SU-DHL-6 (cell line): Measurements from ENCODE around the gene FANCC.

Experiments used
- H2AFZ ChIP-seq: fragments of 200-600 bp; sonication (generic); 2 replicates; pipeline ENCODE4 v1.6.1; 2014; ENCODE audit warnings: low read depth, mild to moderate bottlenecking, moderate library complexity, mixed read lengths, antibody characterized with exemption, low read length; ENCODE audit not compliant: severe bottlenecking
- H3F3A ChIP-seq: fragments of 200-600 bp; shearing (Covaris generic); 2 replicates; pipeline ENCODE4 v1.6.0; 2016; ENCODE audit warnings: antibody characterized with exemption, mild to moderate bottlenecking; ENCODE audit not compliant: insufficient read depth
- H3K27ac ChIP-seq: fragments of 200-600 bp; sonication (generic); 2 replicates; pipeline ENCODE4 v1.5.1; 2016; ENCODE audit warnings: low read depth, mild to moderate bottlenecking, low read length, moderate library complexity, mixed read lengths
- H3K27me3 ChIP-seq: fragments of 200-600 bp; sonication (generic), shearing (Covaris generic); 2 replicates; pipeline ENCODE4 v1.6.0; 2014; ENCODE audit warnings: mild to moderate bottlenecking, low read length
- H3K36me3 ChIP-seq: fragments of 200-600 bp; sonication (generic); 2 replicates; pipeline ENCODE4 v1.6.1; 2014; ENCODE audit warnings: mild to moderate bottlenecking, low read length, mixed read lengths
- H3K4me2 ChIP-seq: fragments of 300-600, 200-600 bp; shearing (Covaris generic), sonication (generic); 2 replicates; pipeline ENCODE4 v1.6.0; 2014; ENCODE audit warnings: low read length, low read depth, mild to moderate bottlenecking; ENCODE audit not compliant: poor library complexity, severe bottlenecking
- H3K4me3 ChIP-seq: fragments of 200-600 bp; sonication (generic); 2 replicates; pipeline ENCODE4 v1.5.1; 2014; ENCODE audit warnings: antibody characterized with exemption, low read length, mild to moderate bottlenecking, mixed read lengths; ENCODE audit not compliant: insufficient read depth, poor library complexity, severe bottlenecking
- H3K79me2 ChIP-seq: fragments of 200-600 bp; sonication (generic); 2 replicates; pipeline ENCODE4 v1.6.1; 2014; ENCODE audit warnings: mild to moderate bottlenecking, low read length, moderate library complexity; ENCODE audit not compliant: insufficient read depth
- H3K9ac ChIP-seq: fragments of 200-600 bp; sonication (generic); 2 replicates; pipeline ENCODE4 v1.7.0; 2014; ENCODE audit warnings: mild to moderate bottlenecking, low read length
- H3K9me2 ChIP-seq: fragments of 200-600 bp; sonication (generic); replicated peaks from 2 replicates; pipeline ENCODE4 v1.6.1; 2014; ENCODE audit warnings: low read length; ENCODE audit not compliant: insufficient read depth
- H3K9me3 ChIP-seq: fragments of 200-600 bp; sonication (generic); 2 replicates; pipeline ENCODE4 v1.6.1; 2014; ENCODE audit warnings: low read length, mixed read lengths; ENCODE audit not compliant: insufficient read depth
- H4K20me1 ChIP-seq: fragments of 200-600 bp; sonication (generic); 2 replicates; pipeline ENCODE4 v1.6.1; 2014; ENCODE audit warnings: low read depth, mild to moderate bottlenecking, antibody characterized with exemption, low read length, moderate library complexity, mixed read lengths
- EZH2phosphoT487 ChIP-seq: fragments of 200-600 bp; sonication (generic), shearing (Covaris generic); conservative IDR thresholded peaks from 2 replicates; pipeline ENCODE4 v1.6.1; 2018; ENCODE audit warnings: mild to moderate bottlenecking, antibody characterized with exemption, low read length, moderate library complexity, mixed read lengths
- TF ChIP-seq, protein P1 (sequence below): fragments of 200-600 bp; sonication (generic); IDR thresholded peaks from one replicate; pipeline ENCODE4 v1.5.1; 2017; ENCODE audit warnings: antibody characterized with exemption, mild to moderate bottlenecking, low read length, moderate library complexity; ENCODE audit not compliant: insufficient read depth, poor library complexity, severe bottlenecking

The FANCC gene

DNA sequence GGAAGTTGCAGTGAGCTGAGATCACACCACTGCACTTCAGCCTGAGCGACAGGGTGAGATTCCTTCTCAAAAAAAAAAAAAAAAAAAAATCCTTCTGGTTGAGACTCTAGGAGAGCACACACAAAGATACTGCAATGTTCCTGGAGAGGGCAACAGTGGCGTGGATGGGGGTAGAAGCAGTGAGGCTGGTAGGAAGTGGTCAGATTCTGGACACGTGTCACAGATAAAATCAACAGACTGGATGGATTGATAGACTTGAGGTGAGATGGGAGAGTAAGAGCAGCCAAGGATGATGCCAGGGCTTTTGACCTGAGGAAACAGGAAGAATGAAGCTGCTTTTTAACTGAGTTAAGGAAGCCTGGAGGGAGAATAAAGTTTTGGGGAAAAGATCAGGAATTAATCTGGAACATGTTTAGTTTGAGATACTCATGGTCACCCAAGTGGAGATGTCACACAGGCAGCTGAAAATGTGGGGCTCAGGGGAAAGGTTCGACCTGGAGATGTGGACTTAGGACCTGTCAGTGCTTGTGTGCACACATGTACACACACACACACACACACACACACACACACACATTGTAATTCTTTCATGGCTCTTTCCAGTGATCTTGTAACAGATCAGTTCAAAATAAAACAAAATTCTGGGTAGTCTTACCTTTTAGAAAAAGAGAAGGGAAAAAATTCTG lies 88.1 kb downstream of the FANCC start:
- Histone ChIP-seq H3F3A (no peaks in the 10 kb centered on the region), H3K4me3 (no peak overlapping the region), H3K9me2 (no peaks in the 10 kb centered on the region), H3K27me3 (no peaks in the 10 kb centered on the region), H3K79me2 (no peaks in the 10 kb centered on the region), H3K9me3 (no peaks in the 10 kb centered on the region), H3K9ac (no peak overlapping the region), H3K36me3 (no peaks in the 10 kb centered on the region), H2AFZ (no peak overlapping the region), H3K4me2 (no peak overlapping the region), H3K27ac (no peak overlapping the region), H4K20me1 (no peaks in the 10 kb centered on the region)
- TF ChIP-seq EZH2phosphoT487, result no peak
- TF ChIP-seq, protein P1, sequence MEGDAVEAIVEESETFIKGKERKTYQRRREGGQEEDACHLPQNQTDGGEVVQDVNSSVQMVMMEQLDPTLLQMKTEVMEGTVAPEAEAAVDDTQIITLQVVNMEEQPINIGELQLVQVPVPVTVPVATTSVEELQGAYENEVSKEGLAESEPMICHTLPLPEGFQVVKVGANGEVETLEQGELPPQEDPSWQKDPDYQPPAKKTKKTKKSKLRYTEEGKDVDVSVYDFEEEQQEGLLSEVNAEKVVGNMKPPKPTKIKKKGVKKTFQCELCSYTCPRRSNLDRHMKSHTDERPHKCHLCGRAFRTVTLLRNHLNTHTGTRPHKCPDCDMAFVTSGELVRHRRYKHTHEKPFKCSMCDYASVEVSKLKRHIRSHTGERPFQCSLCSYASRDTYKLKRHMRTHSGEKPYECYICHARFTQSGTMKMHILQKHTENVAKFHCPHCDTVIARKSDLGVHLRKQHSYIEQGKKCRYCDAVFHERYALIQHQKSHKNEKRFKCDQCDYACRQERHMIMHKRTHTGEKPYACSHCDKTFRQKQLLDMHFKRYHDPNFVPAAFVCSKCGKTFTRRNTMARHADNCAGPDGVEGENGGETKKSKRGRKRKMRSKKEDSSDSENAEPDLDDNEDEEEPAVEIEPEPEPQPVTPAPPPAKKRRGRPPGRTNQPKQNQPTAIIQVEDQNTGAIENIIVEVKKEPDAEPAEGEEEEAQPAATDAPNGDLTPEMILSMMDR, result no peak

DNA sequence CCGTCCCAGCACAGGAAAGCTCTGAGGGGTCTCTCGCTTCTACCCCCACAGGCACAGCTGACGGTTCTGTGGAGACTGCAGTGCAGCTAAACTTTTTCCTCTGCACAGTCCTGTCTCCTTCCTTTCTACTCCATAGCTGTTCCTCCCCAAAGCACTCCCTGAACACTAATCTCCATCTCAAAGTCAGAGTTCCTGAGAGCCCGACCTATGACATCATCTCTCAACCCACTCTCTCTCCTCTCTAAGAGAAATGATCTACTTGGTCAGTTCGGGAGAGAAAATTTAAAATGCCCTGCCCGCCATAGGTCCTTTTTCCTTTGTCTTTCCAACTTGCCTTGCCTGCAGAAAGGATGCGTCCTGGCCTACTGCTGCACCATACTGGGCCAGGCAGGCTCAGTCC lies 90.6 kb downstream of the FANCC start:
- no peaks in the 10 kb centered on the region for H3K27me3 ChIP-seq

DNA sequence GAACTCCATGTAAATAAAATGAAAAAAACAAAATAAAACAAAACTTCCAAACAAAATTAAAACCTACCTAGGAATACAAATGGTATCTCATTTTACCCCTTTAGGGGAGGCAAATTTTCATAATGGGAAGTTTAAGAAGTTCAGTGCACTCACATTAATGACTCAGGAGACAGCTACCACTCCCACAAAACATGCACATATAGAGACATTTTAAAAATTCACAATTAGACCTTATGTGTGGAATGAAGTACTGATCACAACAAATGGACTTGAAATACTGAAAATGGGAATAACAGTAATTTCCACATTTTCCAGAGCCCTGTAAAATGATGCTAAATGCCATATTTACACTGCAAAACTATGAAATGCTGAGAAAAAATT lies 91.8 kb downstream of the FANCC start:
- TF ChIP-seq, protein P1, result no peak
- no peak for TF ChIP-seq EZH2phosphoT487
- Histone ChIP-seq H3F3A (no peaks in the 10 kb centered on the region), H3K9ac (no peak overlapping the region), H3K27ac (no peak overlapping the region), H2AFZ (no peak overlapping the region), H4K20me1 (no peaks in the 10 kb centered on the region), H3K79me2 (no peaks in the 10 kb centered on the region), H3K4me3 (no peak overlapping the region), H3K9me3 (no peaks in the 10 kb centered on the region), H3K9me2 (no peaks in the 10 kb centered on the region), H3K36me3 (no peaks in the 10 kb centered on the region), H3K4me2 (no peak overlapping the region), H3K27me3 (no peaks in the 10 kb centered on the region)

More for the DNA sequence above, 90.6 kb downstream of the FANCC start:
- Histone ChIP-seq H3K4me2 (no peak overlapping the region), H2AFZ (no peak overlapping the region), H3K27ac (no peak overlapping the region), H3K4me3 (no peak overlapping the region), H3K9me3 (no peaks in the 10 kb centered on the region), H4K20me1 (no peaks in the 10 kb centered on the region), H3K9me2 (no peaks in the 10 kb centered on the region), H3F3A (no peaks in the 10 kb centered on the region), H3K79me2 (no peaks in the 10 kb centered on the region), H3K9ac (no peak overlapping the region), H3K36me3 (no peaks in the 10 kb centered on the region)
- no peak for TF ChIP-seq EZH2phosphoT487
- TF ChIP-seq, protein P1, result no peak
